Prostate gland (tissue), 2 donors: ENCODE measurements around the gene EBLN2. TPM values are rescaled to one million over a fixed set of nuclear protein-coding genes. Genes with fewer than 3 reads are reported as not detected.

Experiments
- DNase-seq: peaks from one replicate; pipeline ENCODE4 v3.0.0-alpha.2; 2019; ENCODE audit warnings: low spot score
- H3K27ac ChIP-seq, 2 donors: fragments of 200-600 bp; sonication (generic); 2 replicates each; pipeline ENCODE4 v1.5.1; 2017 to 2019
- H3K27me3 ChIP-seq: fragments of 200-600 bp; sonication (generic); replicated peaks from 2 replicates; pipeline ENCODE4 v1.5.1; 2019; ENCODE audit not compliant: insufficient read depth
- H3K36me3 ChIP-seq, 2 donors: fragments of 200-600 bp; sonication (generic); 1 replicate in 1 of 2; 2 replicates in 1 of 2; pipeline versions ENCODE4 v1.5.1 to v1.8.1; 2017 to 2019
- H3K4me1 ChIP-seq: fragments of 200-600 bp; sonication (generic); replicated peaks from 2 replicates; pipeline ENCODE4 v1.5.1; 2019
- H3K4me3 ChIP-seq, 2 donors: fragments of 200-600 bp; sonication (generic); 2 replicates each; pipeline ENCODE4 v1.5.1; 2017 to 2019
- H3K9me3 ChIP-seq: fragments of 200-600 bp; sonication (generic); 2 replicates; pipeline ENCODE4 v1.5.1; 2017
- CTCF ChIP-seq, 4 experiments: fragments of 200-600 bp in 2 of 4; fragments of 450-650 bp in 2 of 4; sonication (generic) in 2 of 4; IDR thresholded peaks; 1 replicate in 3 of 4; 2 replicates in 1 of 4; pipeline ENCODE4 v1.5.1; 2016 to 2019; ENCODE audit warnings: antibody characterized with exemption in 4 of 4, mild to moderate bottlenecking in 2 of 4, moderate library complexity in 2 of 4
- POLR2A ChIP-seq: fragments of 450-650 bp; IDR thresholded peaks from one replicate; pipeline ENCODE4 v1.6.1; 2016; ENCODE audit warnings: antibody characterized with exemption, mild to moderate bottlenecking
- POLR2AphosphoS5 ChIP-seq: sonication (generic); formaldehyde crosslinking; IDR thresholded peaks from one replicate; pipeline ENCODE4 v1.6.1; 2017; ENCODE audit warnings: antibody characterized with exemption
- WGBS: methylation state at CpG from one replicate; pipeline ENCODE4 v1.1.5; 2018; 5-methylcytosine and 5-hydroxymethylcytosine counted together
- intact Hi-C: fragments of 100-400 bp; cut with DNase I; formaldehyde crosslinking; loops from one replicate; pipeline ENCODE4 v1.14.2; 2022
- total RNA-seq, 2 donors: library from RNA; depleted of rRNA; stranded (reverse); fragments of >200 nt; gene quantifications; one replicate each; pipeline ENCODE4 v1.1.0, GENCODE V29; 2016

EBLN2 gene
- total RNA-seq = 1 to 10 TPM in 1 of 2 donors, under 1 TPM in 1; 0.82 to 4.1 TPM

GRCh38 chr3:73061416-73061815 lies at the start of gene EBLN2:
EBLN2 (plus strand) TSS chr3:73061659; CDS start chr3:73062082, 423 bp downstream.
- no peaks in the 10 kb centered on the region for H3K36me3 ChIP-seq
- no peaks in the 10 kb centered on the region for H3K9me3 ChIP-seq
- H3K27ac ChIP-seq = no peak within 1 kb of the TSS
- no peaks in the 10 kb centered on the region for H3K27me3 ChIP-seq
- no peak within 1 kb of the TSS for H3K4me3 ChIP-seq
- intact Hi-C loops = no loop called here
- H3K4me1 ChIP-seq = no peaks in the 10 kb centered on the region
- TF ChIP-seq CTCF (IDR thresholded peaks at IDR 0.05) = no peak
- TF ChIP-seq POLR2AphosphoS5 = no peak
- TF ChIP-seq POLR2A = no peak
- DNase-seq = no peak
- 98% methylated on average over 2 of the region's 2 CpGs for WGBS

- no peaks in the 10 kb centered on the region for H3K27me3 ChIP-seq
- no peaks in the 10 kb centered on the region for H3K36me3 ChIP-seq
- intact Hi-C loops = no loop called here
- no peaks in the 10 kb centered on the region for H3K9me3 ChIP-seq
- WGBS = 92% methylated on average over 4 of the region's 4 CpGs
- TF ChIP-seq CTCF (IDR thresholded peaks at IDR 0.05) = no peak
- no peak for TF ChIP-seq POLR2A
- TF ChIP-seq POLR2AphosphoS5 = no peak
- no peak overlapping the region for H3K4me3 ChIP-seq
- no peaks in the 10 kb centered on the region for H3K4me1 ChIP-seq
- DNase-seq = no peak
- no peak overlapping the region for H3K27ac ChIP-seq
Observed at GRCh38 chr3:73018298-73018697, 43.2 kb upstream of the EBLN2 start.

GRCh38 chr3:73018790-73019441 lies 42.5 kb upstream of the EBLN2 start:
- 94% methylated on average over 5 of the region's 5 CpGs for WGBS
- DNase-seq = no peak
- no peaks in the 10 kb centered on the region for H3K27me3 ChIP-seq

GRCh38 chr3:73021301-73021835 lies 40.1 kb upstream of the EBLN2 start:
- no peak overlapping the region for H3K27ac ChIP-seq
- 77% methylated on average over 4 of the region's 4 CpGs for WGBS
- DNase-seq = no peak
- no peaks in the 10 kb centered on the region for H3K27me3 ChIP-seq
- TF ChIP-seq POLR2AphosphoS5 (no peak), CTCF (IDR thresholded peaks at IDR 0.05) (no peak), POLR2A (no peak)
- no peaks in the 10 kb centered on the region for H3K9me3 ChIP-seq
- no peaks in the 10 kb centered on the region for H3K36me3 ChIP-seq
- intact Hi-C loops = no loop called here
- H3K4me1 ChIP-seq = no peaks in the 10 kb centered on the region
- no peak overlapping the region for H3K4me3 ChIP-seq

More at GRCh38 chr3:73018790-73019441, 42.5 kb upstream of the EBLN2 start:
- H3K4me1 ChIP-seq = no peaks in the 10 kb centered on the region
- H3K36me3 ChIP-seq = no peaks in the 10 kb centered on the region
- TF ChIP-seq POLR2A (no peak), CTCF (IDR thresholded peaks at IDR 0.05) (no peak), POLR2AphosphoS5 (no peak)
- no peak overlapping the region for H3K4me3 ChIP-seq
- no peak overlapping the region for H3K27ac ChIP-seq
- intact Hi-C loops = no loop called here
- no peaks in the 10 kb centered on the region for H3K9me3 ChIP-seq

GRCh38 chr3:73024836-73025235 lies 36.6 kb upstream of the EBLN2 start:
- H3K27ac ChIP-seq = no peak overlapping the region
- intact Hi-C loops = no loop called here
- H3K9me3 ChIP-seq = no peaks in the 10 kb centered on the region
- no peaks in the 10 kb centered on the region for H3K36me3 ChIP-seq
- H3K27me3 ChIP-seq = no peaks in the 10 kb centered on the region
- no peak for DNase-seq
- H3K4me3 ChIP-seq = no peak overlapping the region
- TF ChIP-seq POLR2A (no peak), POLR2AphosphoS5 (no peak), CTCF (IDR thresholded peaks at IDR 0.05) (no peak)
- H3K4me1 ChIP-seq = no peaks in the 10 kb centered on the region
